OCI-M1 (cell line): ENCODE results near the gene YWHAG.
"Not testable (repeated sequence)": the region's sequence is repeated elsewhere in the genome, so short reads cannot be mapped to it uniquely, and the experiment has no call there.

ENCODE experiments used
- DNase-seq: peaks from one replicate; lab custom pipeline; 2025; lab: John Stamatoyannopoulos, UW

Gene YWHAG

GRCh38 chr7:76377186-76377918, 18.6 kb upstream of the YWHAG start:
- DNase-seq, result no peak

DNA sequence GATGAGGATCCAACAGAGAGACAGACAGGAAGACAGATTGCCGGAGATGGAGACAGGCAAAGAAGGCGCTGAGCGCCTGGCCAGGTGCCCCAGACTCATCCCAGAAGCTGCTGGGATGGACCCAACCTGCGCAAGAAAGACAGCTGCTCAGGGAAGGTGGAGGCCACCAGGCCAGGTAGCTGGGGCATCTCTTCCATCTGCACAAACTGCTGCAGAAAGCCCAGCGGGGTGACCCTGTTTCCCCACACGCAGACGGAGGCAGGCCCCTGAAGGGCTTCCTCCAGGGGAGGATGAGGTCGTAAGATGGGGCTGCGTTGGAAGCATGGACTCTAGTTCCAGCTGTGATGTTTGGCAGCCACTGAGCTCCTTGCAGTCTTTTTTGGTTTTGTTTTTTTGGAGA, 16.5 kb upstream of the YWHAG start:
- DNase-seq, result no peak

- DNase-seq, result peak; percentile 75
These were observed 14.4 kb upstream of the YWHAG start for GRCh38 chr7:76372984-76373833.

- DNase-seq, result no peak
These were observed 12.6 kb upstream of the YWHAG start for GRCh38 chr7:76371396-76371795.

DNA sequence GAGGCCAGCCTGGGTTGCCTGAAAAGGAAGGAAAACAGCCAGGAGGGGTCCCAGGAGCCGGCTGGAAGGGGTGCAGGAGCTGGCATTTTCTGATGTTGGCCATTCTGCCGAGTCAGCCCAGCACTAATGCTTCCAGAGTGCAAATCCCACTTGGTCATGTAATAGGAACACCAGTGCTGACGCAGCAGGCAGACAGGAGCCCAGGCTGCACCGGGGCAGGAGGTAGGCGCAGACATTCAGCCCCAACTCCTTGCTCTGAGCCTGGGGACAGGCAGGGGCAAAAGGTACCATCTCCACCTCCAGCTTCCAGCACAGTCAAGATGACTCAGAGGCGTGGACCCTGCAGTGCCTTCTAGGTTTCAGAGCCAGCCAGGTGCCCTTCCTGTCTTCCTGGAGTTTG, 10.2 kb upstream of the YWHAG start:
- DNase-seq, result no peak

DNA sequence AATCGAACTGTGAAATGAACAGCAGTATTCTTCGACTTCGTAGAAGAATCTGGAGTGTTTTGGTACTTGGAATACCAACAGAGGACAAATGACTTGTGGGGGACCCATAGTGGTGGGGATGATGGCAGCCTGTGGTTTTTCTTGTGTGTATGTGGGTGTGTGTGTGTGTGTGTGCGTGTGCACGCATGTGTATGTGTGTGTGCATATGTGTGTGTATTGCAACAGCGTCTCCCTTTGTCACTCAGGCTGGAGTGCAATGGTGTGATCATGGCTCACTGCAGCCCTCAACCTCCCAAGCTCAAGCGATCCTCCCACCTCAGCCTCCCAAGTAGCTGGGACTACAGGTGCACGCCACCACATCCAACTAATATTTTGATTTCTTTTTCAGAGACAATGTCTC, 9.4 kb upstream of the YWHAG start:
- DNase-seq, result no peak

GRCh38 chr7:76364198-76364584, 5.4 kb upstream of the YWHAG start:
- DNase-seq, result peak; percentile 82

- DNase-seq, result not testable (repeated sequence)
These were observed 5.0 kb upstream of the YWHAG start for GRCh38 chr7:76363754-76364153.

GRCh38 chr7:76359978-76360638, 1.3 kb upstream of the YWHAG start:
- DNase-seq, result no peak

DNA sequence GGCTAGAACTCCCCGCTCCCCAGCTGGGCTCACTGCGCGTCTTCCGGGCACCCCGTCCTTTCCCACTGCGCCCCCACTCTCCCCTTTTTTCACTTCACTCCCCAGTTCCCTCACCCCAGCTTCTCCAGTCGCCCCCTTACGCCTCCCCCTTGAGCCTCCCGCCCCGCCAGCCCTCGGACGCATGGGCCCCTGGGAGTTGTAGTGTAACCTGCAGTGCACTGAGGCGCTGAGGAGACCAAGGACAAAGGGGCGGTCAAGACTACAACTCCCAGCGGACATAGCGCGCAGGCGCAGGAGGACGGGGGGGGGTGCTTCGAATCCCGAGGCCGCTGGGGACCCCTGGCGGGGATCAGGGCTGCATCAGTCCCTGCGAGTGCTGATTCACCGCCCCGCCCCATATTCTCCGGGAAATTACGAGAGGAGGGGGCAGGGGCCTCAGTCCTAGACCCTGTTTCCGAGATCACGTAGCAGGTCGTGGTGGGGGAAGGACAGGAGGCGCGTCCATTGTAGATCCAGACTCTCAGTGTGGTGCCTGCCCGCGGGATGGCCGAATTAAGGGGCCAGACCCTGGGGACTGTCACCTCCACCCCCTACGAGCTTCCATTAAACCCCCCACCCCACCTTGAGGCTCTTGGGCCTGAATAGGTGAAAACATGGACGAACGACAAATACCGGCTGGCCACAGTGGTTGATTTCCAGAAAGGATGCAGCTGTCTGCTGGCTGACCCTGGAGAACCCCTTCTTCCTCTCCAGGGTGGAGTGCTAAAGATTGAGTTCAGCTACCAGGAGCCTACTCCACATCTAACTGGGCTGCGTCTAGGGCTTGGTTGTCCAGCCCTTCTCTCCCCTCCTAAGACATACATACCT, 553 bp upstream of the YWHAG start:
- DNase-seq, result peak; percentile 99

DNA sequence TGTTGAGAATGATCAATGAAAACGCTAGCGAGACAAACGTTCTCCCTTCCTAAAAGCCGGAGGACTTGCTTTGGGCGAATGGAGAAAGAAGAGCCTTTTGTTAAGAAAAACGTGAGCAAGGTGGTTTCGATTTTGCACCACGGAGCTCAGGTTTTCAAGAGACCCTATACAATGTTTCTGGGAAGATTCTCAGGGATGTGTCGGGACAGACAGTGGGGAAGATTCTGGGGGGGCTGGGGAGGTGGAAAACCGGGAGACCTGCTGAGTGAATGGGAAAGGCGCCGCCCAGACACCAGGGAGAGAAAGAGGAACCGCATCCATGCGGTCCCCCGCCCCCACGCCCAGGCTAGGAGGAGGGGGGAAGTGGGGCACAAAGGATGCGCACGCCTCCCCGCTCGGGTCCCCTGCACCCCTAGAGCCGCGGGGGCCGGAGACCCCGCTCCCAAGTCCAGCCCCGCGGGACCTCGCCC, 745 bp downstream of the YWHAG start:
- DNase-seq, result peak; percentile 84

- DNase-seq, result peak; percentile 82
These were observed 1.2 kb downstream of the YWHAG start for GRCh38 chr7:76357475-76358010.

GRCh38 chr7:76356823-76357222, 2.0 kb downstream of the YWHAG start:
- peak; percentile 35 for DNase-seq

- DNase-seq, result no peak
These were observed 2.7 kb downstream of the YWHAG start for GRCh38 chr7:76356115-76356514.

- DNase-seq, result no peak
These were observed 3.6 kb downstream of the YWHAG start for GRCh38 chr7:76354981-76355730.

GRCh38 chr7:76354516-76354915, 4.3 kb downstream of the YWHAG start:
- no peak for DNase-seq

DNA sequence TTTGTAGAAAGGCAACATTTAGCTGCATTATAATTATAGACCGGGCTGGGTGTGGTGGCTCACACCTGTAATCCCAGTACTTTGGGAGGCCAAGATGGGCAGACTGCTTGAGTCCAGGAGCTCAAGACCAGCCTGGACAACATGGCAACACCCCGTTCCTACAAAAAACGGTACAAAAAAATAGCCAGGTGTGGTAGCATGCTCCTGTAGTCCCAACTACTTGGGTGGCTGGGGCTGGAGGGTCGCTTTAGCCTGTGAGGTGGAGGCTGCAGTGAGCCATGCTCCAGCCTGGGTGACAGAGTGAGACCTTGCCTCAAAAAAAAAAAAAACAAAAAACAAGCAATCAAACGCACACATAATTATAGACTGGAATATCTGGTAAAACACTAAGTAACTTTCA, 5.0 kb downstream of the YWHAG start:
- DNase-seq, result no peak

GRCh38 chr7:76352193-76352592, 6.6 kb downstream of the YWHAG start:
- DNase-seq, result no peak

- DNase-seq, result no peak
These were observed 7.4 kb downstream of the YWHAG start for GRCh38 chr7:76351372-76351771.

DNA sequence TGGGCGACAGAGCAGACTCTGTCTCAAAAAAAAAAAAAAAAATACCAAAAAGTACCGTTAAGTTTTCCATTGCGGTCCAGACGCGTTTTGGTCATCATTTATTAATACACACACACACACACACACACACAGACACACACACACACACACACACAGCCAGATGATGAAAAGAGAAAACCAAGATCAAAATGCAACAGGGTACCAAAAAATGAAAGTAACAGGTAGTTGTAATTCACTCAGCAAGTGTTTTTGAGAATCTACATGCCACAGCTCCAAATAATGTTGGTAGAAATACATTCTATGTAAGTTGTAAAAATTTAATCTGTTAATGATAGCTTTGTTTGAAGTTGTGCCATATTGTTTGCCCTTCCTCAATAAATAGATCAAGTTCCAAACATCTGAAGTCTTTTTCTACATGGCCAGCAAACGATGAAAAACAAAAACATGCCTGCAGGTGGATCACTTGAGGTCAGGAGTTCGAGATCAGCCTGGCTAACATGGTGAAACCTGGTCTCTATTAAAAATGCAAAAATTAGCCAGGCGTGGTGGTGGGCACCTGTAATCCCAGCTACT, 9.4 kb downstream of the YWHAG start:
- DNase-seq, result no peak
